HG03558 (cell line): ENCODE results near the gene DHRS12.

Experiments
- ATAC-seq: cut with Tn5 transposase; IDR thresholded peaks from one replicate; pipeline ENCODE4 v1.9.1; 2021; ENCODE audit warnings: moderate number of reproducible peaks; ENCODE audit not compliant: unreplicated experiment; ENCODE audit errors: extremely low read depth

The DHRS12 gene

GRCh38 chr13:51733374-51734298 lies 70.3 kb downstream of the DHRS12 start:
- no peak for ATAC-seq

GRCh38 chr13:51731759-51732158 lies 72.2 kb downstream of the DHRS12 start:
- no peak for ATAC-seq

GRCh38 chr13:51730927-51731326 lies 73.0 kb downstream of the DHRS12 start:
- ATAC-seq = no peak

- no peak for ATAC-seq
These were observed 74.0 kb downstream of the DHRS12 start for GRCh38 chr13:51729866-51730553.

- no peak for ATAC-seq
These were observed 75.0 kb downstream of the DHRS12 start for GRCh38 chr13:51728972-51729371.

- ATAC-seq = no peak
These were observed 75.7 kb downstream of the DHRS12 start for GRCh38 chr13:51728275-51728673.

- ATAC-seq = no peak
These were observed 76.2 kb downstream of the DHRS12 start for GRCh38 chr13:51727634-51728274.

- ATAC-seq = no peak
These were observed 77.3 kb downstream of the DHRS12 start for GRCh38 chr13:51726446-51727193.

GRCh38 chr13:51724721-51725120 lies 79.2 kb downstream of the DHRS12 start:
- ATAC-seq = no peak

- no peak for ATAC-seq
These were observed 80.4 kb downstream of the DHRS12 start for GRCh38 chr13:51723529-51723928.

GRCh38 chr13:51721496-51721895 lies 82.5 kb downstream of the DHRS12 start:
- ATAC-seq = peak; percentile 49

GRCh38 chr13:51719394-51719793 lies 84.6 kb downstream of the DHRS12 start:
- ATAC-seq = no peak
